ENCODE results near the gene IL19.

DNA sequence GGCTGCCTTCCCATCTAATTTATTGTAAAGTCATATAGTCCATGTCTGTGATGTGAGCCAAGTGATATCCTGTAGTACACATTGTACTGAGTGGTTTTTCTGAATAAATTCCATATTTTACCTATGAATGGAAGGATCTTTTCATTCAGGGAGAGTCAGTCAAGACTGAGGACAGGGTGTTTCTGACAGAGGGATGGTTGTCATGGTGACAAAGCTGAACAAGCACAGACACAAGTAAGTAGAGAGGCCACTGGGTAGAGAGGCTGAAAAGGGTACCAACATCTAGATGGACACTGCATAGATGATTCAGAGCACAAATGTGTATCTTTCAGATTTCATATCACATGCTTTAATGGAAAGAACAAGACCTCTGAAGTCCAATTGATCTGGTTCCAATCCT lies 72.3 kb downstream of the IL19 start:
- TF ChIP-seq, protein P1, sequence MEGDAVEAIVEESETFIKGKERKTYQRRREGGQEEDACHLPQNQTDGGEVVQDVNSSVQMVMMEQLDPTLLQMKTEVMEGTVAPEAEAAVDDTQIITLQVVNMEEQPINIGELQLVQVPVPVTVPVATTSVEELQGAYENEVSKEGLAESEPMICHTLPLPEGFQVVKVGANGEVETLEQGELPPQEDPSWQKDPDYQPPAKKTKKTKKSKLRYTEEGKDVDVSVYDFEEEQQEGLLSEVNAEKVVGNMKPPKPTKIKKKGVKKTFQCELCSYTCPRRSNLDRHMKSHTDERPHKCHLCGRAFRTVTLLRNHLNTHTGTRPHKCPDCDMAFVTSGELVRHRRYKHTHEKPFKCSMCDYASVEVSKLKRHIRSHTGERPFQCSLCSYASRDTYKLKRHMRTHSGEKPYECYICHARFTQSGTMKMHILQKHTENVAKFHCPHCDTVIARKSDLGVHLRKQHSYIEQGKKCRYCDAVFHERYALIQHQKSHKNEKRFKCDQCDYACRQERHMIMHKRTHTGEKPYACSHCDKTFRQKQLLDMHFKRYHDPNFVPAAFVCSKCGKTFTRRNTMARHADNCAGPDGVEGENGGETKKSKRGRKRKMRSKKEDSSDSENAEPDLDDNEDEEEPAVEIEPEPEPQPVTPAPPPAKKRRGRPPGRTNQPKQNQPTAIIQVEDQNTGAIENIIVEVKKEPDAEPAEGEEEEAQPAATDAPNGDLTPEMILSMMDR (IDR thresholded peaks at IDR 0.05; ENCODE audit: low read depth, low read length), result no peak
- TF ChIP-seq EZH2phosphoT487 (IDR thresholded peaks at IDR 0.05; ENCODE audit: low read depth), result no peak
